ENCODE data around the gene SCP2D1.

GRCh38 chr20:18780385-18781130, 33.0 kb upstream of the SCP2D1 start:
- TF ChIP-seq CTCF (IDR thresholded peaks at IDR 0.05) (no peak), EZH2 (IDR thresholded peaks at IDR 0.05; ENCODE audit: borderline replicate concordance, insufficient read depth, low read depth, low read length, poor library complexity, severe bottlenecking) (no peak)

Measured in B cell (primary cell).